GM12801 (cell line): ENCODE measurements around the gene LGALS8.

Source experiments
- TF ChIP-seq, protein P1 (sequence below): IDR thresholded peaks from one replicate; pipeline ENCODE4 v1.5.1; 2011; ENCODE audit warnings: control low read depth; ENCODE audit not compliant: insufficient read length; ENCODE audit errors: extremely low read depth

Gene LGALS8

GRCh38 chr1:236535662-236536161 is 11.9 kb downstream of the LGALS8 start:
- TF ChIP-seq, protein P1, sequence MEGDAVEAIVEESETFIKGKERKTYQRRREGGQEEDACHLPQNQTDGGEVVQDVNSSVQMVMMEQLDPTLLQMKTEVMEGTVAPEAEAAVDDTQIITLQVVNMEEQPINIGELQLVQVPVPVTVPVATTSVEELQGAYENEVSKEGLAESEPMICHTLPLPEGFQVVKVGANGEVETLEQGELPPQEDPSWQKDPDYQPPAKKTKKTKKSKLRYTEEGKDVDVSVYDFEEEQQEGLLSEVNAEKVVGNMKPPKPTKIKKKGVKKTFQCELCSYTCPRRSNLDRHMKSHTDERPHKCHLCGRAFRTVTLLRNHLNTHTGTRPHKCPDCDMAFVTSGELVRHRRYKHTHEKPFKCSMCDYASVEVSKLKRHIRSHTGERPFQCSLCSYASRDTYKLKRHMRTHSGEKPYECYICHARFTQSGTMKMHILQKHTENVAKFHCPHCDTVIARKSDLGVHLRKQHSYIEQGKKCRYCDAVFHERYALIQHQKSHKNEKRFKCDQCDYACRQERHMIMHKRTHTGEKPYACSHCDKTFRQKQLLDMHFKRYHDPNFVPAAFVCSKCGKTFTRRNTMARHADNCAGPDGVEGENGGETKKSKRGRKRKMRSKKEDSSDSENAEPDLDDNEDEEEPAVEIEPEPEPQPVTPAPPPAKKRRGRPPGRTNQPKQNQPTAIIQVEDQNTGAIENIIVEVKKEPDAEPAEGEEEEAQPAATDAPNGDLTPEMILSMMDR = no peak

- TF ChIP-seq, protein P1 = no peak
Observed at GRCh38 chr1:236536540-236536939, 12.8 kb downstream of the LGALS8 start.

GRCh38 chr1:236540813-236541465 is 17.2 kb downstream of the LGALS8 start:
- TF ChIP-seq, protein P1 = no peak

- TF ChIP-seq, protein P1 = no peak
Observed at GRCh38 chr1:236541710-236542109, 17.9 kb downstream of the LGALS8 start.

DNA sequence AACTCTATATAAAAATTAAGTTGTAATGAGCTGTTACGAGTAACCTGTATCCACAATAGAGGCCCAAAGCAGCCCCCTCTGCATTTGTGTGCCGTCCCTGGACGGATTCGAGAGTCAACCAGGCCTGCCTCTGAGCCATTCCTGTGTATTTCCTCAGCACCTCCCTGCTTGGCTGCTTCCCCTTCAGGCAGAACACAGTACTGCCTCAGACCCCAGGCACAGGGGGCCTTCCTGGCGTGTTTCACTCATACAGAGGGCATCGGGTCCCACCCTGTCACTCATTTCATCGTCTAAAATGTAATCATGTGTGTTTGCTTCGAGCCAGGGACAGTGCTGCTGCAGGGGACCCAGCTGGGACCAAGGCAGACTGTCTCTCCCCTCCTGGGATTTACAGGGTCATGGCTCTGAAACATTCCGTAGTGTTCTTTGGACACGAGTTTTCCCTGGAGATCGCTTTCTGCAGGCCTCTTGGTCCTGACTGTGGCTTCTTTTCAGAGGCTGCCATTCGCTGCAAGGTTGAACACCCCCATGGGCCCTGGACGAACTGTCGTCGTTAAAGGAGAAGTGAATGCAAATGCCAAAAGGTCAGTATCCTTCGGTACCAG is 19.4 kb downstream of the LGALS8 start:
- TF ChIP-seq, protein P1 = no peak

DNA sequence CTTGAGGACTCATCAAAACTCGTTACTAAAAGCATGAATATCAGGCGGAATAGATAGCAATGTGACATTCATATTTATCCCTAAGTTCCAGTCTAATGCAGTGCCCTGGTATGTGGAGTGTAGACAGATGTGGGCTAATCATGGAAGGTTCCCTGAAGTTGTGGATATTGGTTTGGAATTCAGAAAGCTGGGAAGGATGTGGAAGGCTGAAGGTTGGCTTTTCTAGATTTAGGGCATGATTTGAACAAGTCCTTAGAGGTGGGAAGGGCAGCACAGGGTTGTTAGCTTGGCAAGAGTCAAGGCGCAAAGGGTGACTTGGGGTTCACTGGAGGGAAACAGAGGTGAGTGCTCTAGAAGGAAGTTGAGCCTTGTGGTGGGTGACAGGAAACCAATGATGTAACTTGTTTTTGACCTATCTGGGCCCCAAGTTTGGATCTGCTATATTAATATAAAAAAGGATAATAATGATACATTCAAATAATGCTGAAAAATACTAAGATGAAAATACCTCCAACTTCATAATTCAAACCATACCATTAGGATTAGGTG is 21.9 kb downstream of the LGALS8 start:
- TF ChIP-seq, protein P1 = no peak

DNA sequence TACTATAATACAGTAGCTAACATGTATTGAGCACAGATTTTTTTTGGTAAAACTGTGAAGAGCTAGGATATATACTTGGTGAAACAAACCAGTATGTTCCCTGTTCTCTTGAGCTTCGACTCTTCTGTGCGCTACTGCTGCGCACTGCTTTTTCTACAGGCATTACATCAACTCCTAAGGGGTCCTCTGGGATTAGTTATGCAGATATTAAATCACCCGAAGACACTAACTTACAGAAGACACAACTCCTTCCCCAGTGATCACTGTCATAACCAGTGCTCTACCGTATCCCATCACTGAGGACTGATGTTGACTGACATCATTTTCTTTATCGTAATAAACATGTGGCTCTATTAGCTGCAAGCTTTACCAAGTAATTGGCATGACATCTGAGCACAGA is 24.7 kb downstream of the LGALS8 start:
- TF ChIP-seq, protein P1 = no peak
